RWPE2 (cell line): ENCODE results near the gene RAE1.

Experiments
- ATAC-seq: fragments of 200-7000 bp; cut with Tn5 transposase; 3 replicates; pipeline ENCODE4 v1.9.1; 2021; ENCODE audit warnings: low read depth
- DNase-seq: peaks from one replicate; pipeline ENCODE4 v3.0.0-alpha.2; 2020; ENCODE audit warnings: low spot score
- H3K27ac ChIP-seq: fragments of 450-650 bp; 2 replicates; pipeline ENCODE4 v1.5.1; 2017; ENCODE audit warnings: mild to moderate bottlenecking; ENCODE audit not compliant: poor library complexity, severe bottlenecking
- H3K27me3 ChIP-seq: fragments of 250-450 bp; sonication (Bioruptor Pico); 2 replicates; pipeline ENCODE4 v1.5.1; 2021; ENCODE audit warnings: mild to moderate bottlenecking, moderate library complexity; ENCODE audit not compliant: insufficient read depth, poor library complexity, severe bottlenecking
- H3K36me3 ChIP-seq: fragments of 250-450 bp; sonication (Bioruptor Pico); 2 replicates; pipeline ENCODE4 v1.5.1; 2020; ENCODE audit warnings: low read depth, mild to moderate bottlenecking, moderate library complexity
- H3K4me1 ChIP-seq: fragments of 250-450 bp; sonication (Bioruptor Pico); 2 replicates; pipeline ENCODE4 v1.5.1; 2021; ENCODE audit warnings: mild to moderate bottlenecking, moderate library complexity; ENCODE audit not compliant: insufficient read depth, poor library complexity, severe bottlenecking
- H3K4me3 ChIP-seq: fragments of 250-450 bp; sonication (Bioruptor Pico); 2 replicates; pipeline ENCODE4 v1.5.1; 2021; ENCODE audit warnings: mild to moderate bottlenecking, moderate library complexity; ENCODE audit not compliant: severe bottlenecking
- H3K9me3 ChIP-seq: fragments of 250-450 bp; sonication (Bioruptor Pico); 2 replicates; pipeline ENCODE4 v1.5.1; 2021; ENCODE audit warnings: mild to moderate bottlenecking, moderate library complexity; ENCODE audit not compliant: severe bottlenecking
- TF ChIP-seq, protein P1 (sequence below): fragments of 450-650 bp; IDR thresholded peaks from one replicate; pipeline ENCODE4 v1.5.1; 2017; ENCODE audit warnings: mild to moderate bottlenecking, moderate library complexity; ENCODE audit not compliant: poor library complexity, severe bottlenecking

The RAE1 gene

DNA sequence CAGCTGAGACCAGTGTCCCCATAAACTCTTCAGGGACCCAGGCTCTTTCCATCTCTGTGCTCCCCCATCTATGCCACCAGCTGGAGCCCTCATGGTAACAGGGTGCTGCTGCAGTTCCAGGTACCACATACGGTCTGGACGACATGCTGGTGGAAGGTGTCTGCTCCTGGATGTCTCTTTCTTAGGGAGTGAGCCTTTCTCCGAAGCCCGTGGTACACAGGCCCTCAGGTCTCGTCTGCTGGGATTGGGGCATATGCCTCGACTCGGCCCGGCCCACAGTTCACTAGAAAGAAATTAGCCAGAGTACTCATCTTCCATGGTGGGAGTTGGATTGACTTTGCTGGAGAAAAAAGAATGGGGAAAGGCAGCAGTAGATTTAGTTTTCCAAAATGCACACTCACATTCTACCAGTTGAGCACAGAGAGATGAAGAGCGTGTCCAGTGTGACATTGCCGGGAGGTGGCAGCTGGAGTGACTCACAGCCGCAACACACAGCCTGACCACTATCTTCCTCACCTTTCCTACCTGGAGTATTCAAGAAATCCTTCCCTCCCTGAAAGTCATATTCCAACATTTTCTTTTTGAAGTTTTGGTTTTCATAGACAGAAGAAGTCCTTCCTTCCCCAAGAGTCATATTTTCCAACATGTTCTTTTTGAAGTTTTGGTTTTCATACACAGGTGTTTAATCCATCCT is 40.1 kb upstream of the RAE1 start:
- Histone ChIP-seq H3K4me1 (no peaks in the 10 kb centered on the region), H3K9me3 (no peaks in the 10 kb centered on the region), H3K27me3 (peaks cover 78% of the 10 kb centered on the region), H3K36me3 (no peaks in the 10 kb centered on the region), H3K27ac (no peak overlapping the region), H3K4me3 (no peak overlapping the region)
- ATAC-seq (no peak), DNase-seq (peak; percentile 61)
- TF ChIP-seq, protein P1, sequence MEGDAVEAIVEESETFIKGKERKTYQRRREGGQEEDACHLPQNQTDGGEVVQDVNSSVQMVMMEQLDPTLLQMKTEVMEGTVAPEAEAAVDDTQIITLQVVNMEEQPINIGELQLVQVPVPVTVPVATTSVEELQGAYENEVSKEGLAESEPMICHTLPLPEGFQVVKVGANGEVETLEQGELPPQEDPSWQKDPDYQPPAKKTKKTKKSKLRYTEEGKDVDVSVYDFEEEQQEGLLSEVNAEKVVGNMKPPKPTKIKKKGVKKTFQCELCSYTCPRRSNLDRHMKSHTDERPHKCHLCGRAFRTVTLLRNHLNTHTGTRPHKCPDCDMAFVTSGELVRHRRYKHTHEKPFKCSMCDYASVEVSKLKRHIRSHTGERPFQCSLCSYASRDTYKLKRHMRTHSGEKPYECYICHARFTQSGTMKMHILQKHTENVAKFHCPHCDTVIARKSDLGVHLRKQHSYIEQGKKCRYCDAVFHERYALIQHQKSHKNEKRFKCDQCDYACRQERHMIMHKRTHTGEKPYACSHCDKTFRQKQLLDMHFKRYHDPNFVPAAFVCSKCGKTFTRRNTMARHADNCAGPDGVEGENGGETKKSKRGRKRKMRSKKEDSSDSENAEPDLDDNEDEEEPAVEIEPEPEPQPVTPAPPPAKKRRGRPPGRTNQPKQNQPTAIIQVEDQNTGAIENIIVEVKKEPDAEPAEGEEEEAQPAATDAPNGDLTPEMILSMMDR, result no peak

DNA sequence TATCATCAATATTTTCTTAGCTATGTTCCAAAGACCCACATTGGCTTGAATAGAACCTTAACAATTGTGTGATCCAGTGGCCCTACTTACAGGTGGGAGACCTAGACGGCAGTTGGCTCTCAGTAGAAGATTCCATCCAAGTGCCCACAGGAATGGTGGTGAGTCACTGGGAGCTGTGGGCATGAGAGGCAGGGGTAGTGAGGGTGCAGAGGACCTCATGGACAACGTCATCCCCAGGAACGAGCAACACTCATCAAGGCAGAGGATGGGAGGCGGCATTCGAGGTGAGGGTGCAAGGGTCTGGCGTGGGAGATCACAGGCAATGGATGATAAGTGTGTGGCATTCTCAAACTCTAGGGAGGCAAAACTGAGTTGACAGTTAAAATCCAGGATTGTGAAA is 38.9 kb upstream of the RAE1 start:
- H3K27me3 ChIP-seq, result peaks cover 70% of the 10 kb centered on the region
- no peaks in the 10 kb centered on the region for H3K4me1 ChIP-seq
- H3K9me3 ChIP-seq, result no peaks in the 10 kb centered on the region
- no peak overlapping the region for H3K4me3 ChIP-seq
- no peaks in the 10 kb centered on the region for H3K36me3 ChIP-seq
- TF ChIP-seq, protein P1, result no peak
- ATAC-seq (no peak), DNase-seq (peak; percentile 67)
- H3K27ac ChIP-seq, result no peak overlapping the region

DNA sequence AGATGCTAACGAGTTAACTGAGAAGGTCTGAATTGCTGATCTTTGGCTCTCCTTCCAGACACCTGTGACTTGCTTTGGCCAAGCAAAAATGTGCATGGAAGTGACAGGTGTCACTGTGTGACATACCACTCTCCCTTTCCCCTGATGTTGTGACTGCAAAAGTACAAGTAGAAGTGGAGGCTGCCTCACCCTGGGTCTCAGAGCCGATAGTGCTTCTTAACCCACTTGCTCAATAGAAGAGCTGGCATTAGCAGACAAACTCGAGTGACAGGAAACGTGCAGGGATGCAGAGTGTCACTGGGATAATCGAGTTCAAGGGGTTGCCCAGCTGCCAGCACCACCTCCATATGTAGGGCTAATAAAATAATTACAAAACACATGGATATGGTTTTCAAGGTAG is 37.8 kb upstream of the RAE1 start:
- H3K4me3 ChIP-seq, result no peak overlapping the region
- DNase-seq, result no peak
- H3K9me3 ChIP-seq, result no peaks in the 10 kb centered on the region
- no peak for ATAC-seq
- TF ChIP-seq, protein P1, result no peak
- no peaks in the 10 kb centered on the region for H3K36me3 ChIP-seq
- peaks cover 59% of the 10 kb centered on the region for H3K27me3 ChIP-seq
- no peaks in the 10 kb centered on the region for H3K4me1 ChIP-seq
- no peak overlapping the region for H3K27ac ChIP-seq

DNA sequence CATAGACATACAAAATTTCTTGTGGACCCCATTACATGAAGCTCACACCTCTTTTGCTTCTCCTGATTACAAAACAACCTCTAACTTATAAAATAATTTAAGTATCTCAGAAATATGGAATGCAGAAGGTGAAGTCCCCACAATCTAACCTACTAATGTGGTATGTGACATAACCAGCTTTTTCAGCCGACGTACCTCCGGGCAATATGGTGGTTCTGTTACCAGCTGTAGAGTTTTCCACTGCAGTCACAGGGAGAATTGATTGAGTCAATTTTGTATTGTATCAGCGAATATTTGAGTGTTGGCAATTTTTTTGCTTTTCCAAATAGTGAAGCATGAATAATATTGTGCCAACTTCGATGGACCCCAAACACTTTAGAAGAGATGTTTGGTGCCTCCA is 37.1 kb upstream of the RAE1 start:
- TF ChIP-seq, protein P1, result no peak
- no peaks in the 10 kb centered on the region for H3K4me1 ChIP-seq

More for the DNA sequence above, 37.1 kb upstream of the RAE1 start:
- Histone ChIP-seq H3K36me3 (no peaks in the 10 kb centered on the region), H3K4me3 (no peak overlapping the region), H3K27me3 (peaks cover 51% of the 10 kb centered on the region), H3K27ac (no peak overlapping the region), H3K9me3 (no peaks in the 10 kb centered on the region)
- DNase-seq (peak; percentile 16), ATAC-seq (no peak)
